C4-2B (cell line): ENCODE measurements around the gene PGP.

Experiments
- H3K27ac ChIP-seq: fragments of 450-650 bp; 2 replicates; pipeline ENCODE4 v1.5.1; 2017
- CTCF ChIP-seq: fragments of 450-650 bp; conservative IDR thresholded peaks from 2 replicates; pipeline ENCODE4 v1.5.1; 2017; ENCODE audit warnings: mild to moderate bottlenecking
- ZFX ChIP-seq: fragments of 450-650 bp; IDR thresholded peaks from 2 replicates; pipeline ENCODE4 v1.6.1; 2017

PGP gene

GRCh38 chr16:2232094-2232990 is 17.7 kb upstream of the PGP start:
- no peak overlapping the region for H3K27ac ChIP-seq
- TF ChIP-seq ZFX (no peak), CTCF (no peak)

- no peak overlapping the region for H3K27ac ChIP-seq
- TF ChIP-seq CTCF: no peak
- TF ChIP-seq ZFX: no peak
These were observed 16.6 kb upstream of the PGP start for GRCh38 chr16:2231016-2231931.

GRCh38 chr16:2230376-2230775 is 15.7 kb upstream of the PGP start:
- no peak overlapping the region for H3K27ac ChIP-seq
- no peak for TF ChIP-seq CTCF
- no peak for TF ChIP-seq ZFX

- TF ChIP-seq ZFX (no peak), CTCF (no peak)
- peak overlapping the region; percentile 93 for H3K27ac ChIP-seq
These were observed 15.1 kb upstream of the PGP start for GRCh38 chr16:2229632-2230250.

GRCh38 chr16:2229091-2229490 is 14.5 kb upstream of the PGP start:
- no peak for TF ChIP-seq CTCF
- TF ChIP-seq ZFX: no peak
- H3K27ac ChIP-seq: peak overlapping the region; percentile 93

GRCh38 chr16:2228161-2228824 is 13.7 kb upstream of the PGP start:
- peak overlapping the region; percentile 93 for H3K27ac ChIP-seq
- TF ChIP-seq CTCF (no peak), ZFX (no peak)
